HG03060 (cell line): ENCODE data around the gene MYO16.

Source experiments
- ATAC-seq: cut with Tn5 transposase; IDR thresholded peaks from one replicate; pipeline ENCODE4 v1.9.1; 2021; ENCODE audit warnings: low read depth, moderate number of reproducible peaks; ENCODE audit not compliant: unreplicated experiment

The MYO16 gene

GRCh38 chr13:109160357-109160756, 530.9 kb downstream of the MYO16 start:
- peak; percentile 32 for ATAC-seq

- ATAC-seq: no peak
These were observed 531.7 kb downstream of the MYO16 start for GRCh38 chr13:109160887-109161669.

GRCh38 chr13:109162248-109163036, 533.0 kb downstream of the MYO16 start:
- peak; percentile 67 for ATAC-seq

GRCh38 chr13:109163037-109163379, 533.6 kb downstream of the MYO16 start:
- ATAC-seq: peak; percentile 4

DNA sequence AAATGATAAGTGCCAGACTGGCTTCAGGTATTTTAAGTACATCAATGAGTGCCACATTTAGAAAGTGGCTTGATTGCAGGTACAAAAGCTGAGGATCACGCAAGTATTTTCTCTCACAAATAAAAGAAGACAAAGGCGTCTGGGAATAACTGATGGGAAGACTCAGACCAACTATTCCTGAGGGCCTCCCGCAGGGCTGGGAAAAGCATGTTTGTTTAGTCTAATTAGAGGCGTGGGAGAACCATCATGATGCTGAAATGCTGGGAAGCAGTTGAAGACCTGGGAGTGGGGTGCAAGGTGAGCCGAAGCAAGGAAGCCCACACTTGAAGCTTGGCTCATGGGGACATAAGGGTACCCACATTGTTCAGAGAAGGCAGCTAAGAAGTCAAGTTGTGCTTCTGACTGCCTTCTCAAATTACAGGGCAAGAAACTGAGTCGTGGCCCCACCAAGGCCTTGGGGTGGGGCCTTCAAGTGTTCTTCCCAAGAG, 536.0 kb downstream of the MYO16 start:
- ATAC-seq: no peak

GRCh38 chr13:109166804-109167203, 537.4 kb downstream of the MYO16 start:
- ATAC-seq: peak; percentile 24

- no peak for ATAC-seq
These were observed 542.7 kb downstream of the MYO16 start for GRCh38 chr13:109172136-109172535.

- ATAC-seq: no peak
These were observed 546.3 kb downstream of the MYO16 start for GRCh38 chr13:109175666-109176065.

DNA sequence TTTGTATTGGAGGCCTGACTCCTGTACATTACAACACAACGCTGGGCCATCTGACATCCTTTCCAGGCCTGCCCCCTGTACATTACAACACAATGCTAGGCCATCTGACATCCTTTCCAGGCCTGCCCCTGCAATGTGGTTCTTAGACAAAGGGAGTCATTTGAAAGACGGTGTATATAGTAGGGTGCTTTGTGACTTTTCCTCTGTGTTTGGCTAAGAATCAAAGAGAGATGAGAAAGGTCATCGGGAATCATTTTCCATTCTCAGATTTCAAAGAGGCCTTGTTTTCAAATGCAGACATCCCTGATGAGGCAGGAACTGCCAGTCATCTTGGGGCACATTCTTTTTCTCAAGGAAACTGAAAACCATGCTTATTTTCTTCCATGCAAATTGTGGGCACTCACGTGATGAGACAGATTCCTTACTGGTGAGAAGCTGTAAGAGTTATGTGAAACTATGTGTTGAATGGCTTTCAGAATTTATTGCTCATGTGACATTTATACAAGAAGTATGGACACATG, 551.6 kb downstream of the MYO16 start:
- ATAC-seq: no peak

- no peak for ATAC-seq
These were observed 553.5 kb downstream of the MYO16 start for GRCh38 chr13:109182777-109183465.

DNA sequence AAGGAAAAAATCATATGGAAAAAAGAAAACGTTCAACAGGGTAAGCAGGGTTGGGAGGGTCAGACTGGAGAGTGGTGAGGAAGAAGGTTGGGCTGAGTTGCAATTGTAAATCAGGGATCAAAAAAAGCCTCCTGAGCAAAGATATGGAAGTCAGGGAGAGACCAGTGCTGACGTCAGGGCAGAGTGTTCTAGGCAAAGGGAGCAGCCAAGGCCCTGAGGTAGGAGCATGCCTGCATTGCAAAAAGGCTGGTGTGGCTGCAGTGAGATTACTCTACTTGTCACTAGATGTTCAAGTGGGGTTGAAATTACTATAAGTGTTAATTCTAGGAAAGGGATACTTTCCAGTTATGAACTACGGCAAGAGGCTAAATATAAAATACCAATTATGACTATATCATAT, 562.0 kb downstream of the MYO16 start:
- no peak for ATAC-seq

- no peak for ATAC-seq
These were observed 562.9 kb downstream of the MYO16 start for GRCh38 chr13:109192306-109192705.

DNA sequence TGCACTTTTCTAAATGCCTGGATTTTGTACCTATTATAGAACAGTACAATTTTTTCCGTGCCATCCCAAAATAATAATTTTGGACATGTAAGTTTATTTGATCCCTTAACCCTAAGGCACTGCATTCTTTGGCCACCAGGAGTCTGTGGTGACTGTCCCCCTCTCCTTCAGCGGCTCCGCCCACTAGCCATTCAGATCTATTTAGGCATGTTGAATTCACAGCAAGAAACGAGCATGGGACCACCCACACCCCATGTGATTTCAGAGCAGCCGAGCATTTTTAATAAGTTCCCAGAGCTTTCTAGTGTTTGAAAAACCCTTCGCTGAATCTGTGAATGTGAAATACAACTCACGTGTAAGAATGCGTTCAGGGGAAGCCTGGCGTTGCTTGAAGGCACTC, 567.5 kb downstream of the MYO16 start:
- ATAC-seq: no peak

DNA sequence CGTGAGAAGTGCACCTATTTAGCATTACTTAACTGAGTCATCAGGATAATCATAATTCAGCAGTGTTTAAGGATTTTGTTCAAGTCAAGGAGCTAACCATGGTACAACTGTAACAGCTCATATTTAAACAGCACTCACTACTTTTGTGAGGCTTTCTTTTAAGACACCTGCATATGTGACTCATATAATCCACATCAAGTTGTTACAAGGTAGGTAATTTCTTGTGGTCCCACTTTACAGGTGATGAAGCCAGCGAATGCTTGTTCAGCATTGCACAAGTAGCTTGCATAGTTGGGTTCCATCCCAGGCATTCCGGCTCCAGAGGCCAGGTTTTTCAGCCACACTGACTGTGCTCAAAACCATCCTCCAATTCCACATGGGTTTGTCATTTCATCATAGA, 569.2 kb downstream of the MYO16 start:
- no peak for ATAC-seq

GRCh38 chr13:109199280-109199679, 569.9 kb downstream of the MYO16 start:
- no peak for ATAC-seq

DNA sequence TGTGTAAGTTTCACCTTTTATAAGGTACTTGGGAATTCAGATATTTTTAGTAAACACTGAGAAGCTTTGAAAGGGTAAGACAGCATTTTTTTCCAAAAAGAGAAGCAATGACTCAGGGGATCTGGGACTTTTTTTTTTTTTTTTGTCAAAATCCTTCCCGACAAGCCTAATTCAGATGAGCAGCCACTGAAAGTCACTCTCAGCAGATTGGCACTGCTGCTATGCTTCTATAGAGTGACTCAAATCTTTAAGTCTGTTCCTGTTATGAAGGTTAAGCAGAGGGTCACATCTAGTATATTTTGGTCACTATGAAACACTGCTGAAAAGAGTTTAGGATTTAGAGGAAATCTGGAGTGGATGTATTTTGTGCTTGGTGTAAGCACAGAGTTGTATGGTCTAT, 571.1 kb downstream of the MYO16 start:
- no peak for ATAC-seq

GRCh38 chr13:109203587-109203986, 574.2 kb downstream of the MYO16 start:
- no peak for ATAC-seq

DNA sequence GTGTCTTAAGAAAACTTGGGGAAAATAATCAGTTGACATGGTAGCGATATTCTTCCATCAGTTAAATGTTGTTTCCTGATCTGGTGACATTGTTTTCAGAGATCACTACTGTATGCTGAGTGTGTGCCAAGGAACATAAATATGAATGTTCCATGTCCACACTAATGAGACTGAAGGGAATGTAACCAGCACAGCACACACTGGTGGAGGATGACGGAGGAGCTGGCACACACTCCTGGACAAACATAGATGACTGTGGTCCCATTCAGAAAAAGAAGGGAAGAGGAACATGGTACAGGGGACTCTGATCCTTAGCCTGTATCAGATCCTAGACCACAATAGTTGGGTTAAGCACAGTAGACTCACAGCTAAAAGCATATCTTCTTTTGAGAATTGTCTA, 574.8 kb downstream of the MYO16 start:
- no peak for ATAC-seq

DNA sequence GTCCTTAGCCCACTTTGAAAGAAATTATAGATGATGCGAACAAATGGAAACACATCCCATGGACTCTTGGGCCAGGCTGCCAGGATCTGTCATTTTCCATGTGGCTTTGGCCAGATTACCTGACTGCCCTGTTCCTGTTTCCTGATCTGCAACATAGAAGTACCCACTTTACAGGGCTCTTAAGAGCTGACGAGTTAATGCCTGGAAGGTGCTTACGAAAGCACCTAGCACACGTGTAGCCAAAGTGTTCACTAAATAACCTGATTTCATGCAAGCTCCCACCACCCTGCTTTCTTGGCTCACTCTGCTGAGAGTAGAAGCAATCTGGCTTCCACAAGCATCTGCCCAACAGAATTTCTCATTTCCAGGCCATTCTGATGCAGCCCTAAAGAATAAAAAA, 575.2 kb downstream of the MYO16 start:
- ATAC-seq: no peak

- no peak for ATAC-seq
These were observed 575.9 kb downstream of the MYO16 start for GRCh38 chr13:109205315-109205714.

DNA sequence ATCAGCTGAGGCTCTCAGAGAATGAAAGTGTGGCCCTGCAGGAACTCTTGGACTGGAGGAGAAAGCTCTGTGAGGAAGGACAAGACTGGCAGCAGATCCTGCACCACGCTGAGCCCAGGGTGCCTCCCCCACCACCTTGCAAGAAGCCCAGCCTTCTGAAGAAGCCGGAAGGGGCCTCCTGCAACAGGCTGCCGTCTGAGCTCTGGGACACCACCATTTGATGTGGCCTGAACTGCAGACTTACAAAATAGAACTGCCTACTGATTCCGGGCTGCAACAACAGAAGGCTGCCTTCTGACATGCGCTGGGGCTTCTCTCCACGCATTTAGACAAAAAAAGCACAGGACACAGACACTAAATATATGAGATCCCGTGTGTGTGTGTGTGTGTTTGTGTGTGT, 577.2 kb downstream of the MYO16 start:
- ATAC-seq: no peak
